Measurements from ENCODE around the gene OXA1L. TPM values are rescaled to one million over a fixed set of nuclear protein-coding genes. Genes with fewer than 3 reads are reported as not detected.
"Not testable (repeated sequence)": the region's sequence is repeated elsewhere in the genome, so short reads cannot be mapped to it uniquely, and the experiment has no call there.

Gene OXA1L
- total RNA-seq, 1 experiment from 2014 or later, result 103 TPM

- intact Hi-C loops (cut with micrococcal nuclease), result no loop called here
- CTCF ChIA-PET, result interaction anchor here (0.6 to 1.2 kb wide), 2 partner anchors 71 to 125 kb away, joined by 3 read pairs; no protein-coding TSS in a partner anchor
- H3K27ac Mint-ChIP-seq (ENCODE audit: low read depth, unreplicated experiment), result no peak overlapping the region
- no peaks in the 10 kb centered on the region for H3K27me3 Mint-ChIP-seq (ENCODE audit: insufficient read depth, unreplicated experiment)
- DNase-seq (ENCODE audit: unreplicated experiment), result no peak
- BruUV-seq (replicated peaks), result no TSS peak
- TF ChIP-seq CTCF (IDR thresholded peaks at IDR 0.05; ENCODE audit: unreplicated experiment), result no peak
- no peak overlapping the region for H3K4me3 Mint-ChIP-seq (ENCODE audit: unreplicated experiment)
- H3K4me1 Mint-ChIP-seq (ENCODE audit: insufficient read depth, unreplicated experiment), result no peaks in the 10 kb centered on the region
- no peaks in the 10 kb centered on the region for H3K9me3 Mint-ChIP-seq (ENCODE audit: unreplicated experiment)
- H3K36me3 Mint-ChIP-seq (ENCODE audit: insufficient read depth, unreplicated experiment), result peaks cover 6% of the 10 kb centered on the region
- POLR2A ChIA-PET, result interaction anchor here (0.6 kb wide), 1 partner anchor 143 kb away, joined by 4 read pairs; no protein-coding TSS in a partner anchor
Observed at GRCh38 chr14:22723815-22724214, 42.7 kb upstream of the OXA1L start.

DNA sequence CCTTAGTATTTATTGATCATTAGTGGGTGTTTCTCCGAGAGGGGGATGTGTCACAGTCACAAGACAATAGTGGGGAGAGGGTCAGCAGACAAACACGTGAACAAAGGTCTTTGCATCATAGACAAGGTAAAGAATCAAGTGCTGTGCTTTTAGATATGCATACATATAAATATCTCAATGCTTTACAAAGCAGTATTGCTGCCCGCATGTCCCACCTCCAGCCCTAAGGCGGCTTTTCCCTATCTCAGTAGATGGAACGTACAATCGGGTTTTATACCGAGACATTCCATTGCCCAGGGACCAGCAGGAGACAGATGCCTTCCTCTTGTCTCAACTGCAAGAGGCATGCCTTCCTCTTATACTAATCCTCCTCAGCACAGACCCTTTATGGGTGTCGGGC, 41.6 kb upstream of the OXA1L start:
- CTCF ChIA-PET, result interaction anchor here (0.7 to 1.2 kb wide), 3 partner anchors 72 to 247 kb away, joined by 3 read pairs; no protein-coding TSS in a partner anchor
- H3K4me1 Mint-ChIP-seq (ENCODE audit: insufficient read depth, unreplicated experiment); BruUV-seq (replicated peaks); POLR2A ChIA-PET; intact Hi-C loops (cut with micrococcal nuclease); DNase-seq (ENCODE audit: unreplicated experiment); H3K27me3 Mint-ChIP-seq (ENCODE audit: insufficient read depth, unreplicated experiment); H3K4me3 Mint-ChIP-seq (ENCODE audit: unreplicated experiment); H3K27ac Mint-ChIP-seq (ENCODE audit: low read depth, unreplicated experiment); H3K9me3 Mint-ChIP-seq (ENCODE audit: unreplicated experiment); H3K36me3 Mint-ChIP-seq (ENCODE audit: insufficient read depth, unreplicated experiment): not testable (repeated sequence)

GRCh38 chr14:22725374-22725773, 41.1 kb upstream of the OXA1L start:
- H3K9me3 Mint-ChIP-seq (ENCODE audit: unreplicated experiment); BruUV-seq (replicated peaks); intact Hi-C loops (cut with micrococcal nuclease); CTCF ChIA-PET; H3K4me1 Mint-ChIP-seq (ENCODE audit: insufficient read depth, unreplicated experiment); H3K36me3 Mint-ChIP-seq (ENCODE audit: insufficient read depth, unreplicated experiment); DNase-seq (ENCODE audit: unreplicated experiment); H3K27ac Mint-ChIP-seq (ENCODE audit: low read depth, unreplicated experiment); H3K27me3 Mint-ChIP-seq (ENCODE audit: insufficient read depth, unreplicated experiment); H3K4me3 Mint-ChIP-seq (ENCODE audit: unreplicated experiment): not testable (repeated sequence)
- POLR2A ChIA-PET, result interaction anchor here (0.7 kb wide), 1 partner anchor 9 kb away, joined by 3 read pairs; no protein-coding TSS in a partner anchor

DNA sequence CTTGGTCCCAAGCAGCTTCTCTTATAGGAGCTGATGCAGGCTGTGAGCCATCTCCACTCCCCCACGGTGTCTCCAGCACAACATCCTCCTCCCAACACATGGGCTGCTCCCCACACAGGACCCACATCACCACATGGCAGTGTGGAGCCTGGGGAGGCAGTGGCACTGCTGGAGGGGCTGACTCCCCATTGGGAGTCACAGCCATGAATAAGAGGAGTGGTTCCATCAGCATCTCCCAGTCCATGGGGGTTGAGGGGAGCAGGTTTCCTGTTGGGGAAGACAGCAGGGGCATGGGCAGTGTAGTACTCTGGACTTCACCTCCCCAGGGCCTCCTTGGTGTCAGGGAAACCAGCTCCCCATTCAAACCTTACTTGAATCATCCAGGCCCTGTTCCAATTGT, 40.5 kb upstream of the OXA1L start:
- H3K27ac Mint-ChIP-seq (ENCODE audit: low read depth, unreplicated experiment), result no peak overlapping the region
- POLR2A ChIA-PET, result interaction anchor here (0.7 kb wide), 1 partner anchor 8 kb away, joined by 3 read pairs; no protein-coding TSS in a partner anchor
- CTCF ChIA-PET, result no interaction called here
- H3K36me3 Mint-ChIP-seq (ENCODE audit: insufficient read depth, unreplicated experiment), result peaks cover 6% of the 10 kb centered on the region
- H3K9me3 Mint-ChIP-seq (ENCODE audit: unreplicated experiment), result no peaks in the 10 kb centered on the region
- DNase-seq (ENCODE audit: unreplicated experiment), result no peak
- intact Hi-C loops (cut with micrococcal nuclease), result no loop called here
- no peaks in the 10 kb centered on the region for H3K27me3 Mint-ChIP-seq (ENCODE audit: insufficient read depth, unreplicated experiment)
- no peak overlapping the region for H3K4me3 Mint-ChIP-seq (ENCODE audit: unreplicated experiment)
- H3K4me1 Mint-ChIP-seq (ENCODE audit: insufficient read depth, unreplicated experiment), result no peaks in the 10 kb centered on the region
- TF ChIP-seq CTCF (IDR thresholded peaks at IDR 0.05; ENCODE audit: unreplicated experiment), result no peak
- no TSS peak for BruUV-seq (replicated peaks)

GRCh38 chr14:22732062-22732461, 34.4 kb upstream of the OXA1L start:
- DNase-seq (ENCODE audit: unreplicated experiment); H3K36me3 Mint-ChIP-seq (ENCODE audit: insufficient read depth, unreplicated experiment); H3K27ac Mint-ChIP-seq (ENCODE audit: low read depth, unreplicated experiment); BruUV-seq (replicated peaks); H3K4me1 Mint-ChIP-seq (ENCODE audit: insufficient read depth, unreplicated experiment); H3K4me3 Mint-ChIP-seq (ENCODE audit: unreplicated experiment); H3K9me3 Mint-ChIP-seq (ENCODE audit: unreplicated experiment); H3K27me3 Mint-ChIP-seq (ENCODE audit: insufficient read depth, unreplicated experiment); intact Hi-C loops (cut with micrococcal nuclease): not testable (repeated sequence)
- ChIA-PET CTCF (interaction anchor here (0.7 kb wide), 1 partner anchor 39 kb away, joined by 3 read pairs; no protein-coding TSS in a partner anchor), POLR2A (interaction anchor here (0.6 kb wide), 1 partner anchor 106 kb away, joined by 3 read pairs; no protein-coding TSS in a partner anchor)

Data from MCF 10A (cell line).